Caco-2 (cell line): ENCODE data around the gene REPIN1. TPM values are rescaled to one million over a fixed set of nuclear protein-coding genes. Genes with fewer than 3 reads are reported as not detected.

Experiments
- BruUV-seq: library from RNA; stranded (reverse); fragments of 400-500 nt; replicated peaks from 2 replicates; lab custom pipeline; 2021; lab: Mats Ljungman, UMichigan
- CTCF ChIA-PET: fragments of 300-600 bp; sonication (Branson Sonifier 250); formaldehyde crosslinking; loops from one replicate; lab custom pipeline; 2022; ENCODE audit warnings: antibody characterized with exemption; lab: Charles Lee
- POLR2A ChIA-PET: fragments of 300-600 bp; sonication (Branson Sonifier 250); formaldehyde crosslinking; loops from one replicate; lab custom pipeline; 2022; ENCODE audit warnings: antibody characterized with exemption; lab: Charles Lee
- DNase-seq, 2 experiments: peaks; one replicate each; pipeline versions ENCODE4 v3.0.0 to v3.0.0-alpha.2; 2020 to 2022
- H3K27me3 ChIP-seq: replicated peaks from 2 replicates; pipeline ENCODE4 v1.6.0; 2011; ENCODE audit warnings: low read length; ENCODE audit not compliant: control insufficient read depth, insufficient read depth
- H3K36me3 ChIP-seq: 2 replicates; pipeline ENCODE4 v1.5.1; 2011; ENCODE audit warnings: low read length; ENCODE audit not compliant: control insufficient read depth, insufficient read depth
- H3K4me1 ChIP-seq: fragments of 250-450 bp; sonication (Bioruptor Pico); 2 replicates; pipeline ENCODE4 v1.5.1; 2020; ENCODE audit warnings: mild to moderate bottlenecking
- H3K4me3 ChIP-seq: 2 replicates; pipeline ENCODE4 v1.5.1; 2011; ENCODE audit warnings: low read depth, mild to moderate bottlenecking, control low read depth, low read length
- H3K9me3 ChIP-seq: fragments of 250-450 bp; sonication (Bioruptor Pico); 2 replicates; pipeline ENCODE4 v1.5.1; 2020; ENCODE audit warnings: mild to moderate bottlenecking, moderate library complexity
- H3K27ac Mint-ChIP-seq: one replicate; pipeline ENCODE4 v1.8.0; 2022; ENCODE audit warnings: mixed read lengths; ENCODE audit not compliant: unreplicated experiment
- H3K27me3 Mint-ChIP-seq: one replicate; pipeline ENCODE4 v1.8.0; 2022; ENCODE audit warnings: mixed read lengths; ENCODE audit not compliant: insufficient read depth, unreplicated experiment
- H3K36me3 Mint-ChIP-seq: one replicate; pipeline ENCODE4 v1.8.0; 2022; ENCODE audit warnings: mild to moderate bottlenecking, mixed read lengths; ENCODE audit not compliant: insufficient read depth, unreplicated experiment
- H3K4me1 Mint-ChIP-seq: one replicate; pipeline ENCODE4 v1.8.0; 2022; ENCODE audit warnings: low read depth, mixed read lengths; ENCODE audit not compliant: unreplicated experiment
- H3K4me3 Mint-ChIP-seq: one replicate; pipeline ENCODE4 v1.8.0; 2022; ENCODE audit warnings: mild to moderate bottlenecking, moderate library complexity, mixed read lengths; ENCODE audit not compliant: unreplicated experiment
- H3K9me3 Mint-ChIP-seq: one replicate; pipeline ENCODE4 v1.8.0; 2022; ENCODE audit warnings: mixed read lengths; ENCODE audit not compliant: unreplicated experiment
- intact Hi-C: fragments of 100-400 bp; cut with micrococcal nuclease; formaldehyde crosslinking; loops from one replicate; pipeline ENCODE4 v1.10.0; 2022; ENCODE audit not compliant: unreplicated experiment
- total RNA-seq: library from RNA; stranded (reverse); gene quantifications from 2 replicates; pipeline ENCODE4 v1.2.3, GENCODE V29; 2022
- TF ChIP-seq, protein P1 (sequence below), 2 experiments: fragments of 200-600 bp in 1 of 2; IDR thresholded peaks; 1 replicate in 1 of 2; 2 replicates in 1 of 2; pipeline versions ENCODE4 v1.5.1 to v1.8.0; 2011 to 2022; ENCODE audit warnings: antibody characterized with exemption in 1 of 2, control low read depth in 1 of 2, inconsistent platforms in 1 of 2, low read depth in 1 of 2, low read length in 1 of 2, mild to moderate bottlenecking in 1 of 2, moderate library complexity in 1 of 2; ENCODE audit not compliant: insufficient read depth in 1 of 2, severe bottlenecking in 1 of 2, unreplicated experiment in 1 of 2

The REPIN1 gene
- total RNA-seq, 1 experiment from 2014 or later, result 148 TPM

DNA sequence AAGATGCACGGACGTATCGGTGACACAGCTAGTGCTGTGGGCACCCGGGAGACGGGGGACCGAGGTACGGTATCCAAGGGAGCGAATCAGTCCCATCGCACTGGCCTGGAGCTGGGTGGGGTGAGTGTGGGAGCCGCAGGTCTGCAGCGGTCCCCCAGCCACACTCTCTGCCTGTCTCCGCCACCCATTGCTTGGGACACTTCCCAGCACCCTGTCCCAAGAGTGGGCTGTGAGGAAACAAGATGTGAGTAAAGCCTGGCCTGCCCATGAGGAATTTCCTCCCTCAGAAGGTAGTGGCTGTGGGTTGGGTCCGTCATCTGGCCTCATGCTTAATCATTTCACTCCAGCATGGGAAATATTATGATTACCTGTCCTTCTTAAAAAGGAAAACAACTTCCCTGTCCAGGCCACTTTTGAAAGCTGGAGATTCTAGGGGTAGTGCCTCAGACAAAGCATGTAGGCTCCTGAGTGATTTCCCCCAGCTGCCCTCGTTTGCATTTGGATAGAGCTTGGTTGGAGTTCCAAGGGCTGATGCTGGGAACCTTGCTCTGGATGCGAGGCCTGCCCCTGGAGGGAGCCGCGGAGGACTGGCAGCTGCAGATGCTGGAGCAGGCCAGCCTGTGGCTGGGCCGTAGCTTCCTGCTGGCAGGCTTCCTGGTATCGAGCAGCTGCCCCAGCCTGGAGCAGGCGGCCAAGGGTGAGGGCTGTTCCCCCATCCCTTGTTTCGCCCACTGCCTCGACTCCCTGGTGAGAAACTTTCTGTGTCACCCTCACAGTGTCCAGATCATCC is 39.1 kb upstream of the REPIN1 start:
- Histone ChIP-seq H3K27me3 (no peaks in the 10 kb centered on the region), H3K4me3 (no peak overlapping the region), H3K4me1 (peaks cover 10% of the 10 kb centered on the region), H3K9me3 (no peaks in the 10 kb centered on the region), H3K36me3 (peaks cover 15% of the 10 kb centered on the region)
- Mint-ChIP-seq H3K9me3 (no peaks in the 10 kb centered on the region), H3K27ac (no peak overlapping the region), H3K27me3 (no peaks in the 10 kb centered on the region), H3K4me1 (peaks cover 9% of the 10 kb centered on the region), H3K36me3 (peaks cover 60% of the 10 kb centered on the region), H3K4me3 (no peak overlapping the region)
- ChIA-PET POLR2A (no interaction called here), CTCF (no interaction called here)
- TF ChIP-seq, protein P1, sequence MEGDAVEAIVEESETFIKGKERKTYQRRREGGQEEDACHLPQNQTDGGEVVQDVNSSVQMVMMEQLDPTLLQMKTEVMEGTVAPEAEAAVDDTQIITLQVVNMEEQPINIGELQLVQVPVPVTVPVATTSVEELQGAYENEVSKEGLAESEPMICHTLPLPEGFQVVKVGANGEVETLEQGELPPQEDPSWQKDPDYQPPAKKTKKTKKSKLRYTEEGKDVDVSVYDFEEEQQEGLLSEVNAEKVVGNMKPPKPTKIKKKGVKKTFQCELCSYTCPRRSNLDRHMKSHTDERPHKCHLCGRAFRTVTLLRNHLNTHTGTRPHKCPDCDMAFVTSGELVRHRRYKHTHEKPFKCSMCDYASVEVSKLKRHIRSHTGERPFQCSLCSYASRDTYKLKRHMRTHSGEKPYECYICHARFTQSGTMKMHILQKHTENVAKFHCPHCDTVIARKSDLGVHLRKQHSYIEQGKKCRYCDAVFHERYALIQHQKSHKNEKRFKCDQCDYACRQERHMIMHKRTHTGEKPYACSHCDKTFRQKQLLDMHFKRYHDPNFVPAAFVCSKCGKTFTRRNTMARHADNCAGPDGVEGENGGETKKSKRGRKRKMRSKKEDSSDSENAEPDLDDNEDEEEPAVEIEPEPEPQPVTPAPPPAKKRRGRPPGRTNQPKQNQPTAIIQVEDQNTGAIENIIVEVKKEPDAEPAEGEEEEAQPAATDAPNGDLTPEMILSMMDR (IDR thresholded peaks at IDR 0.05; ENCODE audit: insufficient read depth in 1 of 2, low read depth in 1 of 2, low read length in 1 of 2, severe bottlenecking in 1 of 2, unreplicated experiment in 1 of 2), result no peak
- no TSS peak for BruUV-seq
- no peak for DNase-seq
- intact Hi-C loops, result no loop called here

DNA sequence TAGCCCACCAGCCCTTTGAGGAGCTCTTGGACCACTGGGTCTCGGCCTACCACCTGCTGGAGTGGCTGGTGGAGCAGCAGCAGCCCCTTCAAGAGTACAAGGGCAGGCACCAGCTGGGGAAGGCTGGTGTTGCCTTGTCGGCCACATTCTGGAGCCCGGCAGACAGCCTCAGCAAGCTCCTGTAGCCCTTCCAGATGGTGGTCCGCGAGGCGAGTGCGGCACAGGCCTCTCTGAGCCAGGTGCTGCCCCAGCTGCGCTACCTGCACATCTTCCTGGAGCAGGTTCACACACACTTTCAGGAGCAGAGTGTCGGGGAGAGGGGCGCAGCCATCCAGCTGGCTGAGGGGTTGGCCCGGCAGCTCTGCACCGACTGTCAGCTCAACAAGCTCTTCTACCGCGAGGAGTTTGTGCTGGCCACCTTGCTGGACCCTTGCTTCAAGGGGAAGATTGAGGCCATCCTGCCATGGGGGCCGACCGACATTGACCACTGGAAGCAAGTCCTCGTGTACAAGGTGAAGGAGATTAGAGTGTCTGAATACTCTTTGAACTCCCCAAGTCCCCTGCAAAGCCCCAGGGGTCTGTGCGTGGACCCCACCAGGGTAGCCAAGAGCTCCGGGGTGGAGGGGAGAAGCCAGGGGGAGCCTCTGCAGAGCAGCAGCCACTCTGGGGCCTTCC is 38.3 kb upstream of the REPIN1 start:
- peaks cover 15% of the 10 kb centered on the region for H3K36me3 ChIP-seq
- POLR2A ChIA-PET, result no interaction called here
- no peaks in the 10 kb centered on the region for H3K9me3 Mint-ChIP-seq

More for the DNA sequence above, 38.3 kb upstream of the REPIN1 start:
- no peaks in the 10 kb centered on the region for H3K27me3 Mint-ChIP-seq
- Histone ChIP-seq H3K27me3 (no peaks in the 10 kb centered on the region), H3K4me3 (no peak overlapping the region), H3K9me3 (no peaks in the 10 kb centered on the region), H3K4me1 (peaks cover 2% of the 10 kb centered on the region)
- DNase-seq, result no peak
- CTCF ChIA-PET, result no interaction called here
- TF ChIP-seq, protein P1 (IDR thresholded peaks at IDR 0.05; ENCODE audit: insufficient read depth in 1 of 2, low read depth in 1 of 2, low read length in 1 of 2, severe bottlenecking in 1 of 2, unreplicated experiment in 1 of 2), result no peak
- peaks cover under 1% of the 10 kb centered on the region for H3K4me1 Mint-ChIP-seq
- intact Hi-C loops, result no loop called here
- H3K36me3 Mint-ChIP-seq, result peaks cover 51% of the 10 kb centered on the region
- no TSS peak for BruUV-seq
- H3K4me3 Mint-ChIP-seq, result no peak overlapping the region
- H3K27ac Mint-ChIP-seq, result no peak overlapping the region
